GM12801 (cell line): ENCODE measurements around the gene UBAC1.

ENCODE experiments used
- TF ChIP-seq, protein P1 (sequence below): IDR thresholded peaks from one replicate; pipeline ENCODE4 v1.5.1; 2011; ENCODE audit warnings: control low read depth; ENCODE audit not compliant: insufficient read length; ENCODE audit errors: extremely low read depth

Gene UBAC1

DNA sequence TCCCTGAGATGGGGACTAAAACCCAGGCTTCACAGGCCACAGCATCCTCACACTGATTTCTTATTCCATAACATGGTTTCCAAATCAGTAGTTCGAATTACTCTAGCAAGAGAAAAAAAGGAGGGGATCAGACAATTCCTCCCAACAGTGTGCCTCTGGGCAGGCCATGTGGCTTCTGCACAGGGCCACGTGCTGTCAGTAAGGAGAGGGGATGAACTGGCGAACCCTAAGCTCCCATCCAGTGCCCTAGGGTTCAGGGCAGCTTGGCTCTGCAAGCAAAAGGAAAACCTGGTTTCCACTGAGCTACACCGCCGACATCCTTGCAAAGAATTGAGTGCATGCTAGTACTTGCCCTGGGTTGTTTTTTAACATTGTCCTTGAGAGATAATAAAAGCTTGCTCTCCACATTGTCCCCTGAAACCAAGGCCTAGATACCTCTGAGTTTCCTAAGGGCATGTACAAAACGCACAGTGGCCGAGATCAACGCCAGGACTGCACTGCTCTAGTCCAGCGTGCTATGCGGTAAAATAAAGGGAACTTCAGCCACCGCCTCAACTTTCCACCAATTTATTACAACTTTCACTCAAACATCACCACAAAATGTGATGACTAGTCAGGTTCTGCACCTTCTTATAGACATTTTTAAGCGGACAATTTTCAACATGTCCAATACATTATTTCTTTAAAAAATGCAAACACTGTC is 58.4 kb downstream of the UBAC1 start:
- TF ChIP-seq, protein P1, sequence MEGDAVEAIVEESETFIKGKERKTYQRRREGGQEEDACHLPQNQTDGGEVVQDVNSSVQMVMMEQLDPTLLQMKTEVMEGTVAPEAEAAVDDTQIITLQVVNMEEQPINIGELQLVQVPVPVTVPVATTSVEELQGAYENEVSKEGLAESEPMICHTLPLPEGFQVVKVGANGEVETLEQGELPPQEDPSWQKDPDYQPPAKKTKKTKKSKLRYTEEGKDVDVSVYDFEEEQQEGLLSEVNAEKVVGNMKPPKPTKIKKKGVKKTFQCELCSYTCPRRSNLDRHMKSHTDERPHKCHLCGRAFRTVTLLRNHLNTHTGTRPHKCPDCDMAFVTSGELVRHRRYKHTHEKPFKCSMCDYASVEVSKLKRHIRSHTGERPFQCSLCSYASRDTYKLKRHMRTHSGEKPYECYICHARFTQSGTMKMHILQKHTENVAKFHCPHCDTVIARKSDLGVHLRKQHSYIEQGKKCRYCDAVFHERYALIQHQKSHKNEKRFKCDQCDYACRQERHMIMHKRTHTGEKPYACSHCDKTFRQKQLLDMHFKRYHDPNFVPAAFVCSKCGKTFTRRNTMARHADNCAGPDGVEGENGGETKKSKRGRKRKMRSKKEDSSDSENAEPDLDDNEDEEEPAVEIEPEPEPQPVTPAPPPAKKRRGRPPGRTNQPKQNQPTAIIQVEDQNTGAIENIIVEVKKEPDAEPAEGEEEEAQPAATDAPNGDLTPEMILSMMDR, result no peak

DNA sequence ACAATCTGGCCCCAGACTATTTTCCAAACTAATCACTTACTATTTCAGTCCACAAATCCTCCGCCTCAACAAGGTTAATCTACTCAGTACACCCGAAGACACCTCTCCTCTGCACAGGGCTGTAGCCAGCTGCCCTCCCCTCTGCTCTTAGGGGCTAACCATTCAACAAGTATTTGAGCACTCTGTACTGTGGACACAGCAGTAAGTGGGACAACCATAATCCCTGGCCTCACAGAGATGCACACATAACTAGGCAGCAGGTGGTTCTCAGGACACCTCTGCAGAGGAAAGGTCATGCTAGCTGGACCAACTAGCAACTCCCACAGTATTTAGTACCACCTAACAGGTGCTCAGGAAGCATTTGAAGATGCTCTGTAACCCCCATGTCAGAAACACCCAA is 59.3 kb downstream of the UBAC1 start:
- TF ChIP-seq, protein P1, result no peak

DNA sequence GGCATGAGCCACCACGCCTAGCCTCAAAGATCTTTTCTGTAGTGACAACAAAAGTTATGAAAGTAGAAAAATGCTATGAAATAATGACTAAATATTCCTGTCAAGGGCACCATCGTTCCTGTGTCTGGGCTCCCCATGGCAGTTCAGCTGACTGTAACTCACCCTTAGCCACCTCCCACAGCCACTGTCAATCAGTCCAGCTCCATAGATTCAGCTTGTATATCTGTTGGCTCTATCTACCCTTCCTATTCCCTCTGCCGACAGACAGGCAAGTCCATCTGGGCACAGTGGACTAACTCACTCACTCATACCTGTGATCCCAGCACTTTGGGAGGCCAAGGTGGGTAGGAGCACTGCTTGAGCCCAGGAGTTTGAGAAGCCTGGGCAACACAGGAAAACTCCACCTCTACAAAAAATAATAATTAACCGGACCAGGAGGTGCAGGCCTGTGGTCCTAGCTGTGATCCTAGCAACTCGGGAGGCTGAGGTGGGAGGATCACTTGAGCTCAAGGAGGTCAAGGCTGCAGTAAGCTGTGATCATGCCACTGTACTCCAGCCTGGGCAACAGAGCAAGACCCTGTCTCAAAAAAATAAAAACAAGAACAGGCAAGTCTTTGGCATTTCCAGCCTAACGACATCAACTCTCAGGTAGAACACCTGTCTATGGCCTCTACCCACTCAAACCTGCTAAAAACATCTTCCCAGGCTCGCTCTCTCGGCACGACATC is 60.0 kb downstream of the UBAC1 start:
- TF ChIP-seq, protein P1, result no peak

DNA sequence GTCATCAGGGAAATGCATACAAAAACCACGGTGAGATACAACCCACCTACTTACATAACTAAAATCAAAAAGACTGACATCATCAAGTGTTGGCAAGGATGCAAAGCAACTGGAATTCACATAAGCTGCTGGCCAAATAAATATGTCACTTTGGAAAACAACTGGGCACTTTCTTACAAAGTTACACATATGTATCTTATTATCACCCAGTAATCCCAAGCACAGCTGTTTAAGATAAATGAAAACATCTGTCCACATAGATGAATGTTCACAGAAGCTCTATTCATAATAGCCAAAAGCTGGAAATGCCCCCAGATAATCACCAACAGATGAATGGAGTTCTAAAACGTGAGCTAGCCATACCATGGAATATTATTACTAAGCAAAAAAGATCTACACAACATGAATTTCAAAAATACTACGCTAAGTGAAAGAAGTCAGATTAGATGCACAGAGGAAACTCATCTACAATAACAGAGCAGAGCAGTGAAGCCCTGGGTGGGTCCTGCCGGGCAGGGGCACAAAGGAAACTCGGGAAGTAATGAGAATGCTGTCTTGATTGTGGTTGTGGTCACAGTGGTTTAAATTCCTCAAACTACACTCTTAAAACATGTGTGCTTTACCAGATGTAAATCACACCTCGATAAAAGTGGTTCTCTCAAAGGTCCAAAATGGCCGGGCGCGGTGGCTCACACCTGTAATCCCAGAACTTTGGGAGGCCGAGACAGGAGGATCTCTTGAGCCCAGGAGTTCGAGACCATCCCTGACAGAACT is 62.4 kb downstream of the UBAC1 start:
- TF ChIP-seq, protein P1, result no peak

DNA sequence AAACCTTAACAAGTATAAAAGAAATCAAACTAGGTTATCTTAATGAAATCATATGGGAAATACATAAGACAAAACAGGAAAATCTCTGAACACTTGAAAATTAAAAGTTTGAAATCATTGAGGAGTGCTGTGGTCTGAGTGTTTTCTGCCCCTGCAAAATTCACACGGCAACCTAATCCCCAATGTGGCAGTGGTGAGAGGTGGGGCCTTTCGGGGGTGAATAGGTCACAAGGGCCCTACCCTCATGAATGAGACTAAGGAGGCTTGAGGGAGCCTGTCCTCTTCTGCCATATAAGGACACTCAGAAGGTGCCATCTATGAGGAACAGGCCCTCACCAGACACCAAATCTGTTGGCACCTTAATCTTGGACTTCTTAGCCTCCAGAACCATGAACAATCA is 64.5 kb downstream of the UBAC1 start:
- TF ChIP-seq, protein P1, result no peak

DNA sequence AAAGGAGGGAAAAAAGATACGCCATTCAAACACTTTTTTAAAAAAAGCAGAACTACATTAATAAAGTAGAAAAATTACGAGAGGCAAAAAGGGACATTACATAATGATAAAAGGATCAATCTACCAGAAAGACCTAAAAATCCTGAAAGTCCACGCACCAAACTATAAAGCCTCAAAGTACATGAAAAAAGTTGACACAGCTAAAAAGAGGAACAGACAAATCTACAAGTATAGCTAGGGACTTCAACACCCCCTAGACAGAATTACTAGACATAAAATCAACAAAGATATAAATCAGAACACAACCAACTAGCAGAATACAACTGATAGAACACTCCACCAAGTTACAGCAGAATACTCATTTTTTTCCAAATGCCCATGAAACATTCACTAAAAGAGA is 65.0 kb downstream of the UBAC1 start:
- TF ChIP-seq, protein P1, result no peak

DNA sequence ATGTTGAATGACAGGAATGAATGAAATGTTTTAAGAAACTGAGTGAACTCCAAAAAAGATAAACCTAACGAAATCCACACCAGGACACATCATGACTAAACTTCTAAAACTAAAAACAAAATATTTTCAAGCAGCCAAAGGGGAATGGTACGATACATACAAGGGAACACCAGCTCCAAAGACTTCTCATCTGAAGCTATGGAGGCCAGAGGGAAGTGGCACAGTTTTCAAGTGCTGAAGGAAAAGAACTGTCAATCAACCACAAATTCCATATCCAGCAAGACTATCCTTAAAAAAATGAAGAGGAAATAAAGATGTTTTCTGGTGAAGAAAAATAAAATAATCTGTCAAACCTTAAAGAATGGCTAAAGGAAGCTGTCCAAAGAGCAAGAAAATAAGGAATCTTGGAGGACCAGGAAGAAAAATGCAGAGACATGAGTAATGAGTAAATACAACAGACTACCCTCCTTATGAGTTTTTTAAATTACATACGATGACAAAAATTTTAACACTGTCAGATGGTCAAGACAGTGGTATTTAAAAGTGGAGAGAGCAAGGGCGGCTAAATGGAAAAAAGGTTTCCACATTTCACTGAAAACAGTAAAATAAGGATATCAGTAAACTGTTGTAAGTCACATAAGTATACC is 65.8 kb downstream of the UBAC1 start:
- TF ChIP-seq, protein P1, result no peak
